HG03439 (cell line): ENCODE data around the gene GPR55.

Experiments used
- ATAC-seq: cut with Tn5 transposase; IDR thresholded peaks from one replicate; pipeline ENCODE4 v1.9.1; 2021; ENCODE audit warnings: mild to moderate bottlenecking, moderate library complexity; ENCODE audit not compliant: unreplicated experiment

GPR55 gene

DNA sequence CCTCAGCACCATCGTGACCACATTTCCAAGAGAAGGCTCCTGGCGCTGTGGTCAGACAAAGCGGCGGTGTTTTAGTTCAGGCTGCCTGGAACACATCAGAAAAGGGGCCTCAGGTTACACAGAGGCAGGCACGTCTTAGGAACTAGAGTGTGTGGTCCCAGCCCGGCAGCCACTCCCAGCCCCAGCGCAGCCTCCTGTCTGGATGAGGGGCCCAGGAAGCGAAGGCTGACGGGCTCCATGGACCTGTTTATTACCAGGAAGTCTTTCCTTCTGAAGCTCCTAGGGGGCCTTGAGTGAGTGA is 10.0 kb upstream of the GPR55 start:
- no peak for ATAC-seq

DNA sequence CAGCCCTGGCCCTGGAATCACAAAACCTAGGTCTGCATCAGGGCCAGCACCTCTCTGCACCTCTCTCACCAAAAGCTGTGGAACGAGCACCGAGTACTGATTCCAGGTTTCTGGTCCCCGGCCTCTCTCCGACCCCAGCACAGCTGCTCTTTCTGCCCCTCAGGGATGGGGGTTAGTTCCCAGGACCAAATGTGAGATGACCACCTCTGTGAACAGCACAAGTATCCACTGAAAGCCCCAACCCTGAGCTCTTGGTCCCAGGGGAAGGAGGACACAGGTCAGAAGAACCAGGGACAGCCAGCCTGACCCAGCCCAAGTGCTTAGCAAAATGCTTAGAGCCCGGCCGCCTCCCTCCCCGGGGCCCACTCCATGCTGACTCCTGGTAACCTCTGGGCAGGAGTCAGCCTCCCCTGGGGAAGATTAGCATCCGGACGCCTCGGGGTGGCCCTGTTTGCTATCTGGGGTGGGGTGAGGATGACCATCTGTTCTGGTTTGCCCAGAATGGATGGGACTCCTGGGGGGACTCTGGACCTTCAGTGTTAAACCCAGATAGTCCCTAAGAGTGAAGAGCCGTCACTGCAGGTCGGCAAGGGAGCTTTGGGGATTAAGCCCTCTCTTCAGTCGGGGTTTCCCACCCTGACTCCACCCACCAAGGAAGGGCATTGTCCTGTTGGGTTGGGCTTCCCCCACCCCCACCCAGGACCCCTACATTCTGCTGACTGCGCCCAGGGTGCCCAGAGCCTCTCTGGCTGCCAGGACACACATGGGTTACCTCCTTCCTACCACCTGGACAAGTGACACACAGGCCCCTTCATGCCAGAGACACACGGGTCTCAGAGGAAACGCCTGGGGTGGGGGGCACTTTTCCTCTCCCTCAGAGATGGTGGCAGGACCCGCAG is 9.4 kb upstream of the GPR55 start:
- no peak for ATAC-seq

DNA sequence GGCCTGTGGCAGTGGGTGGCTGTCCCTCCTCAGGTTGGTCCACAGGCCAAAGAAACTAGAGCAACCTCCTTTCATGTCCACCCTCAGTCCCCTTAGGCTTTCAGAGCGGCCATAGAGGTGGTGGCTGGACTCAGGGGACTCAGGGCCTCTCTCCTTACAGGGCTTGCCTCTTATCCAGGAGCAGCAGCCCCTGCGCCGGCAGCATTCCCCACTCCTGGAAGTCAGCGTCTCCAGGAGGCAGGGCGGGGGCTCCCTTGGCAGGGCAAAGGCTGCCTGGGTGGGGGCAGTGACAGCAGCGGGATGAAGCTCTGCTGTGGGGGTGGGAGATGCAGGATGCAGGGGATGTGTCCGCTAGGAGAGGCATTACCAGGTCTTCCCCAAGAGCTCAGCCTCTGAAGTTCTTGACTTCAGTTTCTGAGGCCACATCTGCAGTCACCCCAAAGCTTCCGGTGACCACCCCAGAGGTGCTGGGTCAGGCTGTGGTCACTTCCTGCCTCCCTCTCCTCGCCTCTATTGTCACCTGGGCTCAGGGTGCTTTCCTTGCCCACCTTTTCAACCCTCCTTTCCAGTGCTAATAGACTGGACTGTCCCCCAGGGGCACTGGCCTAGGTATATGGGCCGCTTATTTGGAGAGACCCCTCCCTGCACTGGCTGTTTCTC is 8.6 kb upstream of the GPR55 start:
- no peak for ATAC-seq

DNA sequence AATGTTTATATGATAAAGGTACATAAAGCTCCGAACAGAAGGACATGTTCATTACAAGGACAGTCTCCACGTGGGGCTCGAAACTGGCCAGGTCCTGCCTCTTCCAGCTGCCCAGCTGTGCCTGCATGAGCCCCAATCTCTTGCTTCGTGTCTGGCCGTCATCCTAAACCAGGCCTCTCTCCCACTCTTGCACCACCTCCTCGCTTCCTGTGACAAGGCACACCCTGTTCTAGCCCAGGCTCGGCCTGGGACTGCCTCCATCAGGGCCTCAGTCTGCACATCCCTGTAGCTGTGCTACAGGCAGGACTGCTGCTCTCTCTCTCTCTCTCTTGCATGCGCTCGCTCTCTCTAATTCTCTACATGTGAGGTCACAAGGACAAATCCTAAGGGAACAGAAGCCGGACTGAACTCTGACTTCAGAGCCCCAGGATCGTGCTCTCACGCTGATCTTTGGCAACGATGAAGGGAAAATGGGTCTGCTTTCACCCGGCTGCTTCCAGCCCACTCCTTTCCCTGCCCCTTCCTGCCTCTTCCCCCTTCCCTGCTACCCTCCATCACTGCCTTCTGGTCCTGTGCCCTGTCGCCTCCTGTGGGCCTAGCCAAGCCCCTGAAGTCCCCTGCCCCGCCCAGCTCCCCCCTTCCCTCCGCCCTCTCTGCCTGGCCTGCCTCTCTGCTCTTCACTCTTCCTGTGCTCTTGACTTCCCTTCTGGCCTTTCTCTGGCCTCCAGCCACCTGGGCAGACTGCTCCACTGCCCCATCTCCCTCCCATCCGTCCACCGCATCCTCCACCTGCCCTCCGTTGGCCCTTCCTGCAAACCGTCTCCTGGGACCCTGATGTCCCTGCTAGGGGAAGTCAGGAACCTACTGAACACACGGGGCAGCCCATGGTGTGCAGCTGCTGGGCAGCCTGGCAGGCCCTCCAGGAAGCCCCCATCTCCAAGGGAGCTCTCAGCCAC is 7.8 kb upstream of the GPR55 start:
- no peak for ATAC-seq

DNA sequence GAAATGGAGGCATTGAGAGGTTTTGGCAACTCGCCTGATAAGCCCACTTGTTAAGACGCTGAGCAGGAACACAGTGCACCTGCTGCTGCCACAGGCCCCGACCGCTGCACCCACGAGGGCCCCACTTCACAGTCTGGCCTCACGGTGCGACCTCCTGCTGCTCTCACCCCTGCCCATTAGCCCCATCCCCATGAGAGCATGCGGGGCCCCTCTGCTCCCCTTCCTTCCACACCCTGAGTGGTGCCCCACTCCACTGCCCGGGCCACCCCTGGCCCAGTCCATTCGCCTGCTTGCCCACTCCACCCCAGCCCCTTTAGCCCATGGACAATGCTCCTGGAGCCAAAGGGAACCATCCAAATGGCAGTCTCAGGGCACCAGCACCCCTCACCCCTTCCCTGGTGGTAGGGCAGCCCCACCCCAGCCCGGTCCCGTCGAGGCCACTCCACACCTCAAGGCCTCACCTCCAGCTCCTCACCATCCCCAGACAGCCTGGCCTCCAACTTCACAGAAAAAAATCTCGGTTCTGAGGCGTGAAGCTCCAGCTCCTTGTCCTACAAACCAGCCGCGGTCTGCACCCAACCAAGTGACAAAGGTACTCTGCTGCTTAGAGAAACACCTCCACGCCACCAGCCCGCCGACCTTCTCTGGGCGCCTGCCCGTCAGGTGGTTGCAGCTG is 6.7 kb upstream of the GPR55 start:
- ATAC-seq = no peak

DNA sequence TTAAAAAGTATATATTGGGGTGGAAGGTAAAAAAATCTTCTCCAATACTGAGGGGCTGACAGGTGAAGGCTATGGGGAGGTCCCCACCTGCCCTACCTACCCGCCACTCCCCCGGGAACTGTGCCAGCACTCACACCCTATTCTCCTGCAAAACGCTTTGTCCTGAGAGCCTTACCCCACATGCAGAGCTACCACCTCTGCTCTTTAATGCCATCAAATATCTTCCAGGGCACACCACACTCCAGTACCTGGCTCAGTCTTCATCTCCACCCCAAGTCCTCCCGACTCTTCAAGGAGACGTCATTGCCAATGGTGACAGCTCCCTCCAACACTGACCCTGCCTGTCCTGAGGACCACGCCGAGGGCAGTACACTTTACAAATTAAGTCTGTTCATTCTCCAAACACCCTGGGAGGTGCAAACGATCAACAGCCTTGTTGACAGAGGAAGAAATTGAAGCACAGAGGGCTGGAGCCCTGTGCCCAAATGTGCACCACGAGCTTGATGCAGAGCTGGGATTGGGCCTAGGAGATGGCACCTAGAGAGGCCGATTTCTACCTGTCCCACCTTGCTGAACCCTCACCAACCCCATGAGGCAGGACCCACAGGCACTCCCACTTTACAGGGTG is 6.0 kb upstream of the GPR55 start:
- ATAC-seq = no peak

DNA sequence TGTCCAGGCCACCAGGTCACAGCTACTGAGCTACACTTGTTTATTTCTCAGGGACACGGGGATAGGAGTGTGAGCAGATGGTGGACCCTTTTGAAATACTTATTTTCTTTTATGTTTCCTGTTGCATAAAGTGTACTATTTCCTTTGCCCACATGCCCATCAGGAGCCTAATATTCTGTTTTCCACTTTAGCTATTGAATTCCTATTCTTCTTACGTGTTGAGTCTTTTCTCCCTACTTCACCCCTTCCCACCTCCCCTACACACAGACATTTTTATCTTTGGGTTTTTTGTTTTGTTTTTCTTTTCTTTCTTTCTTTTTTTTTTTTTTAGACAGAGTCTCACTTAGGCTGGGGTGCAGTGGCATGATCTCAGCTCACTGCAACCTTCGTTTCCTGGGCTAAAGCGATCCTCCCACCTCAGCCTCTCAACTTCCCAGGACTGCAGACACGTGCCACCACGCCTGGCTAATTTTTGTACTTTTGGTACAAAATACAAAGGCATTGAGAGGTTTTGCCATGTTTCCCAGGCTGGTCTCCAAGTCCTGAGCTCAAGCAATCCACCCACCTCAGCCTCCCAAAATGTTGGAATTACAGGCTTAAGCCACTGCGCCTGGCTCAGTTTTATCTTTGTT is 5.2 kb upstream of the GPR55 start:
- ATAC-seq = no peak

DNA sequence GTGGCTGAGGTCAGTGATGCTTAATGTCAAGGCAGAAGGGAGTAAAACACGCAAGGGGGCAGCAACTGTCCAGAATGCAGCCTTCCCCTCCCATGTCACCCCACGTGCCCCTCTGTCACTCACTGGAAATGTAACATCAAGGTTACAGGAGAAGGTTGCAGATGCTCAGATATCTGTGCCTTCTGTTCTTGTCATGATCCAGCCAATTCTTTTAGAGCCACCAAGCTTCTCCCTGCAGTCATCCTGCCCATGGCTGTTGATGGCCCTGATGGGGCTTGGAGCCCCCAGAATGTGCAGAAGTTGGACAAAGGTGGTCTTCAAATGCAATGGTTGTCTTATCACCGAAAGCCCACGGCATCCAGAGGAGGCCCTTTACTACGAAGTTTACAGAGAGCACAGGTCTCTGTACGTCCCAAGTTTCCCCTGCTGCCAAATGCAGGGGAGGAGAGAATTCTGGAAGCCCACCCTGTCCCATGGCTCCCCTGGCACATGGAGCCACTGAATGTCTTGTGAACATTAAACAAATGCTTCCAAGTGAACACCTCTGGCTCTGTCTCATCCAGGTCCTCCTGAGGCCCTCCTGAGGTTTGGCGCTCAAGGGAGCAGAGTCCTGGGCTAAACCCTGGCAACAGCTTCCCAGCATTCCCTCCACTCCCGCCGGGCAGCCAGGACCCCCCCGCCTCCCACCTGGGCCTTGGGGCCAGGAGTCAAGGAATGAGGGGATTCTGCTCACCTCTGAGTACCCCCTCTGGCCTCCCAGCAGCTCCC is 4.5 kb upstream of the GPR55 start:
- ATAC-seq = no peak

DNA sequence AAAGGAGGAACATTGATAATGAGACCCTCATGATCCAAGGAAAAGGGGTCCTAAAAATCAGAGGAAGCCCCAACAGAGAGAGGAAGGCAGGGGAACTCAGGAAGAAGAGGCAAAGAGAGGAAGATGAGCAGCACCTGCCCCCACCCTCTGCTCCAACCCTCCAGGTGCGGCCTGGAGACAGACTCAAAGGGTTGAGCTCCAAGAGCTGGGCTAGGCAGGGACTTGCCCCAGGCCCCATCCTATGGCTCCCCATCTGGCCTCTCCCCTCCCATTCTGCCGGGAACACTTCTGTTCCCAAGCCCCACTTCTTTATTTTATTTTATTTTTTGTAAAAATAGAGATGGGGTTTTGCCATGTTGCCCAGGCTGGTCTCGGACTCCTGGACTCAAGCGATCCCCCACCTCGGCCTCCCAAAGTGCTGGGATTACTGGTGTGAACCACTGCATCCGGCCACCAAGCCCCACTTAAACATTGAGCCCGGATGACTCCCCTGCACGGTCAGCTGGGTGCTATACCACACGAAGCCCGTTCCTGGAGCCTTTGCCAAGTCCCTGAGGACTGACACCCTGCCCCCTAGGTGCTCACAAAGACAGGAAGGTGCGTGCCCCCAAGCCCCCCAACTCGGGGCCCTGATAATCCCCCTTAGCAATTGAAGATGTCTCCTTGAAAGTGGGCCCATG is 3.8 kb upstream of the GPR55 start:
- no peak for ATAC-seq

DNA sequence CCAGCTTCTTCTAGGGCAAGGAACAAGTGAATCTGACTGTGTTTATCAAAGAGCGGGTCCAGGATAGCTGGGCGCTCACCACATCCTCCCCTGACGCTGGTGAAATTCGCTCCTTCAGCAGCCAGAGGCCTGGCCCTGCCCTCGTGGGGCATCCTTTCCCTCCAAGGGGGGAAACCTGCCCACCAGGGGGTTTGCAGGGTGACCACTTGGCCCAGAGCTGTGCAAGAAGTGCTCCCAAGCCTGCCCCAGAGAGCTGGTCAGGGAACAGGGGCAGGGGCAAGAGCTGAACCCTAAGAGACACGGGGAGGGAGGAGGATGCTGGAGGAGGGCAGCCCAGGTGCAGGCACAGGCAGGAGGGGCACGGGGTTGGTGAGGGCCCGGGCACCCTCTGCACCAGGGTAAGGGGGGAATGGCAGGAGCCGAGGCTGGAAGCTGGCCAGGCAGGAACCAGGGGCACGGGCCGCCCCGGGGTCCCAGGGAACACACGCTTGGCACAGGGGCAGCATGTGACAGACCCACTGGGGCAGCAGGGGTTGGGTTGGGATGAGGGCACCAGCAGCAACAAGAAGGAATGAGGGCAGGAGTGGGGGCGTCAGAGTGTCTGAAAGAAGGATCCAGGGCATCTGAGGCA is 2.8 kb upstream of the GPR55 start:
- no peak for ATAC-seq

DNA sequence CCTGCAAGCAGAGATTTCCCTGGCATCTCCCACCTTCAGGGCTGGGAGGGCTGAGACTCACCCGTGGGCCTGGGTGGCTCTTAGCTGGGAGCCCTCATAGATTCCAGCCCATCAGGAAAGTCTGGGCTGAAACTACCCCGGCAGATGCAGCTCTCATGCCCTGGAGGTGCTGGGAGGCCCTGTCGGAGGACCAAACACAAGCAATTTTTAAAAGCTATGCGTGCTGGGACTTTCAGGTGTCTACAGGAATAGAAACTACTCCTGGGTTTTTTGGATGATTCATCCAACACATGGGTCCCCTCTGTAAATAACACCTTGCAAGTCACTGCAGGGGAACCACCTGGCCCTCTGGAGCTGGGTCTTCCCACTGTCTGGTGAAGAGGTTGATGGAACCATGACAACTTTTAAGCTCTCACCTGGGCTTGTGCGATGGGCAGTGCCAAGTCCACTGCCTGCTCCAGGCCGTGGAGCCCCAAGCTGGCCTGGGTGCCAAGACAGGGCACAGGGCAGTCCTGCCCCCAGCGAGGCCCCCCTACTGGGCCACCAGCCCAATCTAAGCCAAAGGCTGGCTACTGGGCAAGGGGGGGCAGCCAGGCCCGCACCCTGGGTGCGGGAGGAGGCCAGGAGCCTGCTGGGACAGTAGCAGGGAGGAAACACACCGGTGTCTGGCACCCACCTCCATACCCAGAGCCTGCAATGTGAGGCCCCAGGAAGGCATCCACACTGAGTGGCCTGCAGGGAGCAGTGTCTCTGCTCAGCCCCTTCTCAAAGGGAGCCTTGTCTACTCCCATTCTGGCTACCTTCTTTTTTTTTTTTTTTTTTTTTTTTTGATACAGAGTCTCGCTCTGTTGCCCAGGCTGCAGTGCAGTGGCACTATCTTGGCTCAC is 1.1 kb upstream of the GPR55 start:
- peak; percentile 30 for ATAC-seq

DNA sequence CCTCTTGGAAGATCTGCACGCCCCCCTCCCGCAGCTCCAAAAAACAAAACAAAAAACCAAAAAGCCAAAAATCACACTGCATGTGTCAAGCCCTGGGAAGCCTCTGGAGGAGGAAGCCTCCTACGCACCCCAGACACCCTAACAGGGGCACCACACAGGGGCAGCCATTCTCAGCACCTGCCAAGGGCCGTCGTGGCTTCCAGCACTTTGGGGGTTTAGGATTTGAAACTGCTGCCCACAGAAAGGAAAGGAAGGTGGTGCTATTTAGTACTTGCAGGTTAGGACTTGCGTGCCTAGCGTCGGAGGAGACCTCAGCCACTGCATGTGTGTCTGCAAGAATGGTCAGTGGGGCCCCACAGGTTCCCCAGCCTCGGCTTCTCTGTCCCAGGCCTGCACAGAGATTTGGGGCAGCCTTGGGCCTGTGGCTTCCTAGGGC is 419 bp upstream of the GPR55 start:
- peak; percentile 25 for ATAC-seq

DNA sequence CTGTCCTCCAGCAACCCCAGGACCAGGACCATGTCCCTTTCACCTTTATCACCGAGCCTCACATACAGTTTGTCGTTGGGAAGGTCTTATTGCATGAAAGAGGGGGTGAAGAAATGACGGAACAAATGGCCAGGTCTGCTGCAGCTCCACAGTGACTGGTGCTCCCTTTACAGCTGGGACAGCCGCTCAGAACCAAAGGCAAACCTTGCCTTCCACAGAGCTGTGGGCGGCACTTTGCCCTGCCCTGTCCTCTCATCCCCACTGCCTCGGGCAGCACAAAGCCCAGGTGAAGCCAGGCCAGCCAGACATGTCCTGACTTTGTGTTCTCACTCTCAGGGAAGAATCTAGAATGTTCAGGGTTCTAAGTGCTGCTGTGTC is 961 bp downstream of the GPR55 start:
- peak; percentile 4 for ATAC-seq

DNA sequence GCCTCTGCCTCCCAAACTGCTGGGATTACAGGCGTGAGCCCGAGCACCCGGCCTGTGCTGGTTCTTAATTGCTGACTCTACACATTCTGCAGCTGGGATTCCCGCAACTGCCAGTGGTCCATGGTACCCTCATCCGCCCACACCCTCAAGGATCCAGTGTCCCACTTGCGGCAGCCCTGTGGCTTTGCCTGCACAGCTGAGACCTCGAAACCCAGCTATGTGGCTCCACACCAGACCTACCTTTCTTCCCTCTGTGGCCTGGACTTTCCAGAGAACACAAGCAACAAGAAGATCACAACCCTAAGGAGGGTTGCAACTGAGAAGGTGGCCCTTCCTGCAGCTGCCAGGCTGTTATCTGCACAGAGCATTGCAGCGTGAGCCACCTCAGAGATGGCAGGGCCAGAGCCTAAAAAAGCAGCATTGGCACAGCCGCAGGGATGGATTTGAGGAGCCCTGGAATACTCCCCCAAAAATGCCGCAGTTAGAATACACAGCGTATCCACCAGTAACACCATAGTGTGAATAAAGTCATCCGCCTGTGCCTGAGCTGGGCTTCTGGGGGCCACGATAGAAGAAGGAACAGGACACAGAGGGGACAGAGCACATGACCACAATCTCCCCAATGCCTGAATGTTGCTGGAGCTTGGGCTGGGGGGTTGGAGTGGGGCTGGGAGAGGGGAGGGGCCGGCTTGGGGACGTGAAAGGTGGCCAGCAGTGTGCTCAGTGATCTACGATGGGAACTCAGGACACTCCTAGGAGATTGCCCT is 1.9 kb downstream of the GPR55 start:
- ATAC-seq = no peak

DNA sequence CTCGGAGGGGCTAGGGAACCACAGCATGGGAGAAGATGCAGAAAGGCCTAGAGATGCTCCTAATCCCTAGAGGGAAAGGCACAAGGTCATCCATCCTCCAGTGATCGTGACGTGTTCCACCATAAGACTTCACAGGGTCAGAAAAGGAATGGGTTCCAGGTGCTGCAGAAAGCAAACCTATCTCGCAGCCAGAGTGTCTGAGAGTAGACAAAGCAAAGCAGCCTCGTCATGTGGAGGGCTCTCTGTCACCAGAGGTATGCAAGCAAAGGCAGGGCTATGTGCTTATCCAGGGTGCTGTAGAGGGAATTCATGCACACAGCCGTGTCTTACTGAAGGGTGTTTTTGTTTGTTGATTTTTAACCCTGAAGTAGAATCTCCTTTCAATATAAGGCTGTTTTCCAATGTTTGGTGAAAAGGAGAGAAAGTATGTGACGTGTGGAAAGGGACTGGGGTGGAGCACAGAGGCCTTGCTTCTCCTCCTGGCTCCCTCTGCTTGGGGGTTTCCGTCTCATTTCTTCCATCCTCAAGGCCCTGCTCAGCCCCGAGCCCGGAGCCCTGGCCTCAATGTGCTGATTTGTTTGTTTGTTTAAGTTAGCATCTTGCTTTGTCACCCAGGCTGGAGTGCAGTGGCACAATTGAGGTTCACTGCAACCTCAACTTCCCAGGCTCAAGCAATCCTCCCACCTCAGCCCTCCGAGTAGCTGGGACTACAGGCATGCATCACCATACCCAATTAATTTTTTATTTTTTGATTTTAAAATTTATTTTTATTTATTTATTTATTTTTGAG is 3.0 kb downstream of the GPR55 start:
- ATAC-seq = no peak

DNA sequence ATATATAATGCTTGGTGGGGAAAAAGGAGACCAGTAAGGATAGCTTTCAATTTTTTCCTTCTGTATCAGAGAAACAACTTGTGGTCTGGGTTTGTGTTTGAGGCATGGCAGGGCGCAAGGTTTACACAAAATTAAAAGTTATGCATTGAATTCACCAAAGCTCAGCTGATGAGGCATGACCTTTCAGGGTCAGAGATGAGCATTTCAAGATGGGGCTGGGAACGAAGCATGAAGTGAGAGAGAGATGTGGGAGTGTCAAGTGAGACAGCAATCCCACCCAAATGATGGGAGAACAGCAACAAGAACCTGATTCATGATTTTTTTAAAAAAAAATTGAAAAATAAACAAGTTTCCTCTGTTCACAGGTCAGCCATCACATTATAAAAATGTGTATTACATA is 4.9 kb downstream of the GPR55 start:
- no peak for ATAC-seq
